ENCODE results near the gene ARMH1. TPM values are rescaled to one million over a fixed set of nuclear protein-coding genes. Genes with fewer than 3 reads are reported as not detected.

The ARMH1 gene
- total and polyA plus RNA-seq, 5 donors from 2014 or later, result 3.0 to 24.8 (median 4.9) TPM

- Mint-ChIP-seq H3K36me3 (no peaks in the 10 kb centered on the region), H3K9me3 (no peaks in the 10 kb centered on the region), H3K27ac (no peak overlapping the region), H3K4me1 (peaks cover 4 to 11% (median 5%) of the 10 kb centered on the region in 4 donors), H3K4me3 (no peak overlapping the region), H3K27me3 (peaks cover 11% of the 10 kb centered on the region)
- peaks cover 2% of the 10 kb centered on the region for H3K27me3 ChIP-seq (ENCODE audit: control insufficient read depth, insufficient read depth, low read length)
- no peaks in the 10 kb centered on the region for H3K9me3 ChIP-seq (ENCODE audit: control insufficient read depth in 2 of 2, low read length in 2 of 2)
- DNase-seq (no peak), ATAC-seq (ENCODE audit: low read depth in 2 of 2) (no peak)
- H3K27ac ChIP-seq (ENCODE audit: insufficient read depth, low read length, poor library complexity, severe bottlenecking), result no peak overlapping the region
- peaks cover 5% of the 10 kb centered on the region for H3K4me1 ChIP-seq (ENCODE audit: control insufficient read depth, insufficient read depth, low read length, poor library complexity, severe bottlenecking)
- H3K4me3 ChIP-seq (ENCODE audit: low read depth, low read length), result no peak overlapping the region
- H3K36me3 ChIP-seq (ENCODE audit: control insufficient read depth, insufficient read depth, low read length), result no peaks in the 10 kb centered on the region
Measured at GRCh38 chr1:44705938-44706337, 31.4 kb downstream of the ARMH1 start.

- Mint-ChIP-seq H3K9me3 (no peaks in the 10 kb centered on the region), H3K27ac (peak overlapping the region in 1 of 3 donors; percentile 27), H3K4me3 (no peak overlapping the region), H3K36me3 (no peaks in the 10 kb centered on the region), H3K27me3 (peaks cover 18% of the 10 kb centered on the region), H3K4me1 (peaks cover 4 to 11% (median 7%) of the 10 kb centered on the region in 4 donors)
- Histone ChIP-seq H3K9me3 (ENCODE audit: control insufficient read depth in 2 of 2, low read length in 2 of 2) (no peaks in the 10 kb centered on the region), H3K4me3 (ENCODE audit: low read depth, low read length) (no peak overlapping the region), H3K36me3 (ENCODE audit: control insufficient read depth, insufficient read depth, low read length) (no peaks in the 10 kb centered on the region), H3K27me3 (ENCODE audit: control insufficient read depth, insufficient read depth, low read length) (peaks cover 7% of the 10 kb centered on the region), H3K27ac (ENCODE audit: insufficient read depth, low read length, poor library complexity, severe bottlenecking) (no peak overlapping the region), H3K4me1 (ENCODE audit: control insufficient read depth, insufficient read depth, low read length, poor library complexity, severe bottlenecking) (peaks cover 5% of the 10 kb centered on the region)
- no peak for DNase-seq
- ATAC-seq (ENCODE audit: low read depth in 2 of 2), result no peak
Measured at GRCh38 chr1:44707112-44707881, 32.8 kb downstream of the ARMH1 start.

GRCh38 chr1:44707959-44708831 is 33.7 kb downstream of the ARMH1 start:
- DNase-seq (peak; percentile 7 to 56 (median 53)), ATAC-seq (ENCODE audit: low read depth in 2 of 2) (peak; percentile 67 to 78)
- peak overlapping the region; percentile 27 to 85 (median 81) for H3K27ac Mint-ChIP-seq
- H3K27me3 Mint-ChIP-seq, result peaks cover 18% of the 10 kb centered on the region
- H3K4me1 ChIP-seq (ENCODE audit: control insufficient read depth, insufficient read depth, low read length, poor library complexity, severe bottlenecking), result peaks cover 5% of the 10 kb centered on the region
- H3K36me3 ChIP-seq (ENCODE audit: control insufficient read depth, insufficient read depth, low read length), result no peaks in the 10 kb centered on the region
- H3K9me3 Mint-ChIP-seq, result no peaks in the 10 kb centered on the region
- no peaks in the 10 kb centered on the region for H3K9me3 ChIP-seq (ENCODE audit: control insufficient read depth in 2 of 2, low read length in 2 of 2)
- peak overlapping the region; percentile 51 for H3K4me3 ChIP-seq (ENCODE audit: low read depth, low read length)
- no peaks in the 10 kb centered on the region for H3K36me3 Mint-ChIP-seq
- peak overlapping the region in 3 of 4 donors; percentile 40 to 78 (median 50) for H3K4me3 Mint-ChIP-seq
- H3K27me3 ChIP-seq (ENCODE audit: control insufficient read depth, insufficient read depth, low read length), result peaks cover 7% of the 10 kb centered on the region
- no peak overlapping the region for H3K27ac ChIP-seq (ENCODE audit: insufficient read depth, low read length, poor library complexity, severe bottlenecking)
- H3K4me1 Mint-ChIP-seq, result peaks cover 4 to 11% (median 7%) of the 10 kb centered on the region in 4 donors

DNA sequence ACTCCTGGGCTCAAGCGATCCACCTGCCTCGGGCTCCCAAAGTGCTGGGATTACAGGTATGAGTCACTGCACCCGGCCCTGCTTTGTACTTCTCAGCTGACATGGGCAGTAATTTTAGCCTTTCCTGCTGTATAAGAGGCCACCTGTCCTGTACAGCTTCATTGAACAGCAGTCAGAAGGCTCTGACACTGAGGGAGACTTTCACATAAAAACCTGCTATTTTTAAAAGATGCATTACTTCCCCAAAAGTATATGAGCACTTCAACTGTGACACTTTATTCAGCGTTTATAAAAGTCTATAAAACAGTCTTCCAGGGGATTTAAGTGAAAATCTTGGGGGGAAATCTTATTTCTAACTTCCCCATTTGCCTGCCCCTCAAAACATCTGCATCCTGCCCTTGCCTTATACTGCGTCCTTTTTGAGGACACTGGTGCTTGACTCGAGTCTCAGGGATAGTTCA is 38.8 kb downstream of the ARMH1 start:
- no peak for ATAC-seq (ENCODE audit: low read depth in 2 of 2)
- H3K27me3 Mint-ChIP-seq, result peaks cover 11% of the 10 kb centered on the region
- peaks cover 20 to 40% (median 29%) of the 10 kb centered on the region in 4 donors for H3K4me1 Mint-ChIP-seq
- Histone ChIP-seq H3K9me3 (ENCODE audit: control insufficient read depth in 2 of 2, low read length in 2 of 2) (no peaks in the 10 kb centered on the region), H3K36me3 (ENCODE audit: control insufficient read depth, insufficient read depth, low read length) (no peaks in the 10 kb centered on the region), H3K4me1 (ENCODE audit: control insufficient read depth, insufficient read depth, low read length, poor library complexity, severe bottlenecking) (peaks cover 11% of the 10 kb centered on the region), H3K27me3 (ENCODE audit: control insufficient read depth, insufficient read depth, low read length) (peaks cover 7% of the 10 kb centered on the region), H3K27ac (ENCODE audit: insufficient read depth, low read length, poor library complexity, severe bottlenecking) (no peak overlapping the region), H3K4me3 (ENCODE audit: low read depth, low read length) (no peak overlapping the region)
- no peak overlapping the region for H3K27ac Mint-ChIP-seq
- no peaks in the 10 kb centered on the region for H3K36me3 Mint-ChIP-seq
- DNase-seq, result no peak
- H3K4me3 Mint-ChIP-seq, result no peak overlapping the region
- peaks cover 0 to 2% (median 0%) of the 10 kb centered on the region in 7 donors for H3K9me3 Mint-ChIP-seq

DNA sequence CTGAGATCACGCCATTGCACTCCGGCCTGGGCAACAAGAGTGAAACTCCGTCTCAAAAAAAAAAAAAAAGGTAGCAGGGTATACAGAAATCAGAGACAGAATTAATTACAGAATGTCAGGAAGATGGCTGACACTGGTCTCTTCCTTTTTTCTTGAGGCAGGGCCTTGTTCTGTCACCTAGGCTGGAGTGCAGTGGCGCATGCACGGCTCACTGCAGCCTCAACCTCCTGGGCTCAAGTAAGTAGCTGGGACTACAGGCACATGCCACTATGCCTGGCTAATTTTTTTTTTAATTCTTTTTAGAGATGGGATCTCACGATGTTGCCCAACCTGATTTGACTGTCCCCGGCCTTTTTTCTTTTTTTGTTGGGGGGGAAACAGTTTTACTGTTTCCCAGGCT is 40.0 kb downstream of the ARMH1 start:
- H3K27me3 ChIP-seq (ENCODE audit: control insufficient read depth, insufficient read depth, low read length), result peaks cover 7% of the 10 kb centered on the region
- no peaks in the 10 kb centered on the region for H3K9me3 ChIP-seq (ENCODE audit: control insufficient read depth in 2 of 2, low read length in 2 of 2)
- peaks cover 0 to 2% (median 0%) of the 10 kb centered on the region in 7 donors for H3K9me3 Mint-ChIP-seq
- peak overlapping the region in 2 of 3 donors; percentile 57 to 75 for H3K27ac Mint-ChIP-seq
- H3K4me3 ChIP-seq (ENCODE audit: low read depth, low read length), result no peak overlapping the region
- H3K27me3 Mint-ChIP-seq, result peaks cover 10% of the 10 kb centered on the region
- peak overlapping the region in 1 of 4 donors; percentile 75 for H3K4me3 Mint-ChIP-seq
- no peak for ATAC-seq (ENCODE audit: low read depth in 2 of 2)
- no peaks in the 10 kb centered on the region for H3K36me3 ChIP-seq (ENCODE audit: control insufficient read depth, insufficient read depth, low read length)
- no peaks in the 10 kb centered on the region for H3K36me3 Mint-ChIP-seq
- H3K4me1 Mint-ChIP-seq, result peaks cover 20 to 43% (median 30%) of the 10 kb centered on the region in 4 donors
- peak overlapping the region; percentile 25 for H3K27ac ChIP-seq (ENCODE audit: insufficient read depth, low read length, poor library complexity, severe bottlenecking)
- peaks cover 10% of the 10 kb centered on the region for H3K4me1 ChIP-seq (ENCODE audit: control insufficient read depth, insufficient read depth, low read length, poor library complexity, severe bottlenecking)
- no peak for DNase-seq

- peak overlapping the region; percentile 25 for H3K27ac ChIP-seq (ENCODE audit: insufficient read depth, low read length, poor library complexity, severe bottlenecking)
- peaks cover 20 to 47% (median 31%) of the 10 kb centered on the region in 4 donors for H3K4me1 Mint-ChIP-seq
Measured at GRCh38 chr1:44714944-44715571, 40.5 kb downstream of the ARMH1 start.

GRCh38 chr1:44717156-44717555 is 42.6 kb downstream of the ARMH1 start:
- Mint-ChIP-seq H3K4me3 (peak overlapping the region in 1 of 4 donors; percentile 15), H3K9me3 (peaks cover 0 to 2% (median 0%) of the 10 kb centered on the region in 7 donors), H3K4me1 (peaks cover 29 to 67% (median 46%) of the 10 kb centered on the region in 4 donors), H3K36me3 (no peaks in the 10 kb centered on the region), H3K27ac (peak overlapping the region in 2 of 3 donors; percentile 5 to 52), H3K27me3 (peaks cover 4% of the 10 kb centered on the region)
- DNase-seq, result no peak
- Histone ChIP-seq H3K9me3 (ENCODE audit: control insufficient read depth in 2 of 2, low read length in 2 of 2) (no peaks in the 10 kb centered on the region), H3K4me1 (ENCODE audit: control insufficient read depth, insufficient read depth, low read length, poor library complexity, severe bottlenecking) (peaks cover 31% of the 10 kb centered on the region), H3K4me3 (ENCODE audit: low read depth, low read length) (no peak overlapping the region), H3K27ac (ENCODE audit: insufficient read depth, low read length, poor library complexity, severe bottlenecking) (no peak overlapping the region), H3K27me3 (ENCODE audit: control insufficient read depth, insufficient read depth, low read length) (no peaks in the 10 kb centered on the region), H3K36me3 (ENCODE audit: control insufficient read depth, insufficient read depth, low read length) (no peaks in the 10 kb centered on the region)
- ATAC-seq (ENCODE audit: low read depth in 2 of 2), result no peak

More at GRCh38 chr1:44714944-44715571, 40.5 kb downstream of the ARMH1 start:
- Mint-ChIP-seq H3K4me3 (peak overlapping the region in 3 of 4 donors; percentile 1 to 75 (median 15)), H3K27me3 (peaks cover 10% of the 10 kb centered on the region), H3K36me3 (no peaks in the 10 kb centered on the region), H3K27ac (peak overlapping the region in 2 of 3 donors; percentile 57 to 75), H3K9me3 (peaks cover 0 to 2% (median 0%) of the 10 kb centered on the region in 7 donors)
- Histone ChIP-seq H3K27me3 (ENCODE audit: control insufficient read depth, insufficient read depth, low read length) (peaks cover 7% of the 10 kb centered on the region), H3K9me3 (ENCODE audit: control insufficient read depth in 2 of 2, low read length in 2 of 2) (no peaks in the 10 kb centered on the region), H3K4me3 (ENCODE audit: low read depth, low read length) (peak overlapping the region; percentile 79), H3K36me3 (ENCODE audit: control insufficient read depth, insufficient read depth, low read length) (no peaks in the 10 kb centered on the region), H3K4me1 (ENCODE audit: control insufficient read depth, insufficient read depth, low read length, poor library complexity, severe bottlenecking) (peaks cover 10% of the 10 kb centered on the region)
- ATAC-seq (ENCODE audit: low read depth in 2 of 2) (peak; percentile 79 to 84), DNase-seq (peak; percentile 56 to 86 (median 75))
